ENCODE results near the gene NF1. TPM values are rescaled to one million over a fixed set of nuclear protein-coding genes. Genes with fewer than 3 reads are reported as not detected.

The NF1 gene
- total and polyA plus RNA-seq, 2 of the 13 experiments (the other 11 are each of a cell fraction or from before 2014, with no cell fraction given), result 21.5 to 26.5 TPM

GRCh38 chr17:31252741-31253140 lies 158.0 kb downstream of the NF1 start:
- Histone ChIP-seq H3K9me3 (ENCODE audit: low read length) (no peaks in the 10 kb centered on the region), H4K20me1 (ENCODE audit: insufficient read depth, low read length) (no peaks in the 10 kb centered on the region), H3K27me3 (ENCODE audit: control insufficient read depth in 1 of 2, insufficient read depth in 2 of 2, low read length in 2 of 2) (no peaks in the 10 kb centered on the region; a peak in 1 of 5 replicates), H2AFZ (ENCODE audit: low read length) (no peak overlapping the region), H3K27ac (ENCODE audit: extremely low read length, insufficient read depth, low read length) (no peak overlapping the region), H3K4me3 (replicated peaks in 1 of 3; ENCODE audit: insufficient read depth in 1 of 3, low read depth in 2 of 3, low read length in 3 of 3) (no peak overlapping the region), H3K4me1 (ENCODE audit: insufficient read depth, low read length) (peaks cover 11% of the 10 kb centered on the region), H3K36me3 (replicated peaks in 1 of 2; ENCODE audit: control insufficient read depth in 1 of 2, insufficient read depth in 2 of 2, low read length in 2 of 2) (peaks cover 0 to 25% of the 10 kb centered on the region in 2 experiments; a peak in 4 of 5 replicates), H3K9ac (ENCODE audit: insufficient read depth, low read depth, low read length) (no peak overlapping the region), H3K79me2 (ENCODE audit: insufficient read depth, low read length) (no peaks in the 10 kb centered on the region), H3K4me2 (ENCODE audit: low read depth, low read length) (no peak overlapping the region)
- intact Hi-C loops (cut with micrococcal nuclease; ENCODE audit: unreplicated experiment), result no loop called here
- in situ Hi-C loops (cut with HindIII; ENCODE audit: extremely low pct_ligation_motif_present, low pct_unique_long_range_greater_than_20kb), result no loop called here
- CTCF ChIA-PET (ENCODE audit: low intra/inter-chr PET ratio, low total read pairs), result no interaction called here
- POLR2A ChIA-PET, result no interaction called here
- ATAC-seq (no peak), FAIRE-seq (peak; percentile 18), DNase-seq (ENCODE audit: low spot score) (no peak)
- TF ChIP-seq MTA3 (CRISPR knock-in tag; IDR thresholded peaks at IDR 0.05) (no peak), PBX3 (CRISPR knock-in tag; IDR thresholded peaks at IDR 0.05; ENCODE audit: borderline replicate concordance) (no peak), DMTF1 (CRISPR knock-in tag; IDR thresholded peaks at IDR 0.05) (no peak), ZNF280D (CRISPR knock-in tag; IDR thresholded peaks at IDR 0.05) (no peak), REPIN1 (CRISPR knock-in tag; IDR thresholded peaks at IDR 0.05; ENCODE audit: borderline replicate concordance, low read depth) (no peak)
- BruUV-seq (replicated peaks), result no TSS peak
- 95% methylated on average over 1 of the region's 1 CpG for WGBS (ENCODE audit: low lambda C conversion rate)
